ENCODE data around the gene ATP8A2.

ATP8A2 gene

DNA sequence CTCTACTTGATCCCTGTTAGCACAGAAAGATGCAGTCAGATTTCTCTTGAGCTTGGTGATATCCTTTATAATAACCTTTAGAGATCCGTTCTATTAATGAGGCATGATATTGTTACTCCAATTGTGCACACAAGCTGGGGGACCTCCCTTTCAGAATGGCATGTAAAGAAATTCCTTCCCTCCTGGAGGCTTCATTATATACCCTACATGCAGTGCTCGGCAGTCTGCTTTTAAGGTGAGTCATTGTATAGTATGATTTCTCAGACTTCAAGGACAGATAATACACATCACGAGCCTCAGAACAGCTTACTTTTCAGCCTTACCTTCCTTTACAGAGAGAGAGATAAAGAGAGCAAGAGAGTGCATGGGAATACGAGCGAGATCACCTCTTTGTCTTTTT lies 261.3 kb downstream of the ATP8A2 start:
- Mint-ChIP-seq H3K9me3 (no peaks in the 10 kb centered on the region), H3K27me3 (peaks cover 50% of the 10 kb centered on the region), H3K4me3 (no peak overlapping the region), H3K4me1 (no peaks in the 10 kb centered on the region), H3K36me3 (ENCODE audit: insufficient read depth) (no peaks in the 10 kb centered on the region), H3K27ac (ENCODE audit: low read depth) (no peak overlapping the region)
- no peak for ATAC-seq (replicated peaks; ENCODE audit: extremely low read depth, poor library complexity, severe bottlenecking)
- no peak for DNase-seq (ENCODE audit: low spot score in 2 of 2)

GRCh38 chr13:25645681-25646080 lies 273.9 kb downstream of the ATP8A2 start:
- no peaks in the 10 kb centered on the region for H3K36me3 Mint-ChIP-seq (ENCODE audit: insufficient read depth)

DNA sequence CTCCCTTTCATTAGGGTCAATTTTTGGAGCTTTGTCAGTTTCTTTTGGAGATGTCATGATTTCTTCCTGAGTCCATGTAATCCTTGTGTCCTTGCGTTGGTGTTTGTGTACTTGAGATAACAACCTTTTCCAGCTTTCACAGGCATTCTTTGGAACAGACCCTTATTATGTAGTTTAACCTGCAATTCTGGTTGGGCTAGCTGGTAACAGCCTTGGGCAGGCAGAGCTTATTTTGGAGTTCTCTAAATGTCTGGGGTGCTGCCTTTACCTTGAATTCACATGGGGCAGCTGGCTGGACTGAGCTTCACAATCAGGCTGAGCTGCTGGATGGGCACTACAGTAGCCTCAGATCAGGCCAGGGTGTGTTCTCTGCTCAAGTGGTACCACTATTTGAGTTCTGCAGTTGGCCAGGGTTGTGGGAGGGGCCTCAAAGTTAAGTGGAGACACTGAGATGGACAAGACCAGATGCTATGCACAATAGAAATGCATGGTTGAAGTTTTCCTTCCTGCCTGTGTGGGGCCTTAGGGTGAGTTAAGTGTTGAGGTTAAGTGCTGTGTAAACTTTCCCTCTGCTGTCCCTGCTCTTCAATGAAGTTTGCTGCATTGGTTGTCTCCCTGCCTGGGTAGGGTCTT lies 277.3 kb downstream of the ATP8A2 start:
- Mint-ChIP-seq H3K36me3 (ENCODE audit: insufficient read depth) (no peaks in the 10 kb centered on the region), H3K4me1 (no peaks in the 10 kb centered on the region), H3K9me3 (peaks cover 6% of the 10 kb centered on the region), H3K4me3 (no peak overlapping the region), H3K27me3 (peaks cover 10% of the 10 kb centered on the region), H3K27ac (ENCODE audit: low read depth) (no peak overlapping the region)
- DNase-seq (ENCODE audit: low spot score in 2 of 2), result no peak
- no peak for ATAC-seq (replicated peaks; ENCODE audit: extremely low read depth, poor library complexity, severe bottlenecking)

More at GRCh38 chr13:25645681-25646080, 273.9 kb downstream of the ATP8A2 start:
- DNase-seq (ENCODE audit: low spot score in 2 of 2) (no peak), ATAC-seq (replicated peaks; ENCODE audit: extremely low read depth, poor library complexity, severe bottlenecking) (no peak)
- Mint-ChIP-seq H3K4me3 (no peak overlapping the region), H3K27ac (ENCODE audit: low read depth) (no peak overlapping the region), H3K9me3 (peaks cover 6% of the 10 kb centered on the region), H3K4me1 (no peaks in the 10 kb centered on the region), H3K27me3 (no peaks in the 10 kb centered on the region)

DNA sequence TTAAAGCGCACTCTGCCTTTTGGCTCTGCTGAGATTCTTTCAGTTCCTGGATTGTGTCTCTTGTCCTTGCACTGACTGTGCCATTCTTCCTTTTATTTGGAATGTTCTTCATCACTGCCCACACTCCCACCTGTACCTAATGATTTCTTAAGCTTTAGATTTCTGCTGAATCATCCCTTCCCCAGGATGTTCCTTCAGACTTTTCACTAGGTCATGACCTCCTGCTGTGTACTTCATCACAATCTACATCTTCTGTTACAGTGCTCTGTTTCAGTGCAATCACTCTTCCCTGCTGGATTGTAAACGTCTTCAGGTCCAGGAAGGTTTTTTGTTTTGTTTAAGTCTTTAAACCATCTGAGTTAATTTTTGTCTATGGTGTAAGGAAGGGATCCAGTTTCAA lies 281.0 kb downstream of the ATP8A2 start:
- DNase-seq (ENCODE audit: low spot score in 2 of 2), result no peak
- Mint-ChIP-seq H3K36me3 (ENCODE audit: insufficient read depth) (no peaks in the 10 kb centered on the region), H3K4me3 (no peak overlapping the region), H3K4me1 (no peaks in the 10 kb centered on the region), H3K9me3 (peaks cover 6% of the 10 kb centered on the region), H3K27ac (ENCODE audit: low read depth) (no peak overlapping the region), H3K27me3 (peaks cover 11% of the 10 kb centered on the region)
- ATAC-seq (replicated peaks; ENCODE audit: extremely low read depth, poor library complexity, severe bottlenecking), result no peak

DNA sequence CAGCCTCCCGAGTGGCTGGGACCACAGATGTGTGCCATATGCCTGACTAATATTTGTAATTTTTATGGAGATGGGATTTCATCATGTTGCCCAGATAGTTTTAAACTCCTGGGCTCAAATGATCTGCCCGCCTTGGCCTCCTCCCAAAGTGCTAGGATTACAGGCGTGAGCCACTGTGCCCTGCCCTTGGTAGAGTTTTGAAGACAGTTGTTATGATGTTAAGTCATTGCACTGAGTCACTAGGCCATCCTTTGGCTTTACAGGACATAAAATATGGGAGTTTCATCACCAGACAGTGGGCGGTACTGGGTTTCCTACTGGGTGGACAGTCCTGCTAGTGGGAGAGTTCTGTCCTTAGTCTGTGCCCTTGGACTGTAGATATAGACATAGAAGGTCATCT lies 282.5 kb downstream of the ATP8A2 start:
- Mint-ChIP-seq H3K27ac (ENCODE audit: low read depth) (no peak overlapping the region), H3K4me3 (no peak overlapping the region), H3K9me3 (no peaks in the 10 kb centered on the region), H3K36me3 (ENCODE audit: insufficient read depth) (no peaks in the 10 kb centered on the region), H3K4me1 (no peaks in the 10 kb centered on the region), H3K27me3 (peaks cover 11% of the 10 kb centered on the region)
- DNase-seq (ENCODE audit: low spot score in 2 of 2) (no peak), ATAC-seq (replicated peaks; ENCODE audit: extremely low read depth, poor library complexity, severe bottlenecking) (no peak)

GRCh38 chr13:25657157-25657556 lies 285.4 kb downstream of the ATP8A2 start:
- Mint-ChIP-seq H3K4me1 (no peaks in the 10 kb centered on the region), H3K27ac (ENCODE audit: low read depth) (no peak overlapping the region), H3K9me3 (no peaks in the 10 kb centered on the region), H3K27me3 (peaks cover 11% of the 10 kb centered on the region), H3K36me3 (ENCODE audit: insufficient read depth) (no peaks in the 10 kb centered on the region), H3K4me3 (no peak overlapping the region)
- no peak for ATAC-seq (replicated peaks; ENCODE audit: extremely low read depth, poor library complexity, severe bottlenecking)
- no peak for DNase-seq (ENCODE audit: low spot score in 2 of 2)

DNA sequence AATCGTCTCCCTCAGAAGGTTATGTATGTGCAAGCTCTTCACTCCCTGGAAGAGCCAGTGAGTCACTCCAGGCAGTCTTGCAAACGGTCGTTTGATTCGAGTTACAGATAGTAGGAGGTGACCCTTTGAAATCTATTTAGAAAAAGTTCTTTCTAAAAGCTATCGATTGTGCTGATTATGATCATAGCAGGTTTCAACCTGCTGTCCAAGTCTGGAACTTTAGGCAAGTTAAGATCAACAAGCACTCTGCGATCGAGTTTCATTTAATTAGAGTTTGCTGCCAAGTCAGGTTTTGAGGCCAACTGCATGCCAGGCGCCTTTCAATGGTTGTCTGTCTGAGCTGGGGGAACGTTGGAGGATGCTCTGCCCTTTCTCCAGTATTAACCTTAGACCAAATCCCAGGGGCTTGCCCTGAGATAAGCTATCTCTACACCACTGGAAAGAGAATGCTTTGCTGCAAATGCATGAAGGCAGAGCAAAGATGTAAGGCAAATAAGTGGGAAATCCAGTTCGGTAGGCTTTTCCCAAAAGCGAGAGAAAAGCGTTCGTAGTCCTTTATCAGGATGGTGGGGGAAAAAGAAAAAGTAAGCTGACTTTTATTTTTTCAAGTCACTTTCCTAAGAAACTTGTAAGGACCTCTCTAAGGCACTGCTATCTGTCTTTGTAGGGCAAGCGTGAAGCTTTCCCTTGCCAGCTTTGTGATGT lies 287.5 kb downstream of the ATP8A2 start:
- Mint-ChIP-seq H3K27ac (ENCODE audit: low read depth) (no peak overlapping the region), H3K27me3 (peaks cover 18% of the 10 kb centered on the region), H3K36me3 (ENCODE audit: insufficient read depth) (no peaks in the 10 kb centered on the region), H3K4me1 (no peaks in the 10 kb centered on the region), H3K4me3 (no peak overlapping the region), H3K9me3 (no peaks in the 10 kb centered on the region)
- DNase-seq (ENCODE audit: low spot score in 2 of 2) (no peak), ATAC-seq (replicated peaks; ENCODE audit: extremely low read depth, poor library complexity, severe bottlenecking) (no peak)

DNA sequence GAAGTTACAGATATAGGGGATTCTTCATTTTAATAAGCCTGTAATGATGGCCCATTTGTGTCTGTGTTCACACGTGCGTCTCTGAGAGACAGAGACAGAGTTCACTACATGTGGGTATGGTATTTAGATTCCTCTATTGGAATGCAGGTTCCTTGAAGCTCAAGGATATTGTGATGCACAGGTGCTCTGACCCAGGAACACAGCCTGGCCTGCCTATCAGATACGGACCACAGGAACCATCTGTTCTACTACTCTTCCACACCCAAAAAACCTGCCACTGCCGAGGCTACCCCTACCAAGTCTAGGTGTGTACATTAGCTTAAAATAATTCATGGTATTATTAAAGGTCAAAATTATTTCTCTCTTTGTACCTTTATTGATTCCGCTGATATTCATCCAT lies 289.2 kb downstream of the ATP8A2 start:
- Mint-ChIP-seq H3K4me1 (no peaks in the 10 kb centered on the region), H3K27me3 (peaks cover 18% of the 10 kb centered on the region), H3K4me3 (no peak overlapping the region), H3K9me3 (no peaks in the 10 kb centered on the region), H3K27ac (ENCODE audit: low read depth) (no peak overlapping the region), H3K36me3 (ENCODE audit: insufficient read depth) (no peaks in the 10 kb centered on the region)
- DNase-seq (ENCODE audit: low spot score in 2 of 2), result no peak
- ATAC-seq (replicated peaks; ENCODE audit: extremely low read depth, poor library complexity, severe bottlenecking), result no peak

GRCh38 chr13:25662516-25662915 lies 290.7 kb downstream of the ATP8A2 start:
- no peaks in the 10 kb centered on the region for H3K36me3 Mint-ChIP-seq (ENCODE audit: insufficient read depth)

GRCh38 chr13:25668345-25668744 lies 296.6 kb downstream of the ATP8A2 start:
- Mint-ChIP-seq H3K27me3 (peaks cover 26% of the 10 kb centered on the region), H3K27ac (ENCODE audit: low read depth) (no peak overlapping the region), H3K9me3 (peaks cover 14% of the 10 kb centered on the region), H3K4me1 (no peaks in the 10 kb centered on the region), H3K36me3 (ENCODE audit: insufficient read depth) (no peaks in the 10 kb centered on the region), H3K4me3 (no peak overlapping the region)
- no peak for ATAC-seq (replicated peaks; ENCODE audit: extremely low read depth, poor library complexity, severe bottlenecking)
- DNase-seq (ENCODE audit: low spot score in 2 of 2), result no peak

More at GRCh38 chr13:25662516-25662915, 290.7 kb downstream of the ATP8A2 start:
- DNase-seq (ENCODE audit: low spot score in 2 of 2) (no peak), ATAC-seq (replicated peaks; ENCODE audit: extremely low read depth, poor library complexity, severe bottlenecking) (no peak)
- H3K27ac Mint-ChIP-seq (ENCODE audit: low read depth), result no peak overlapping the region
- H3K4me3 Mint-ChIP-seq, result no peak overlapping the region
- H3K27me3 Mint-ChIP-seq, result peaks cover 18% of the 10 kb centered on the region
- no peaks in the 10 kb centered on the region for H3K4me1 Mint-ChIP-seq
- no peaks in the 10 kb centered on the region for H3K9me3 Mint-ChIP-seq

- H3K9me3 Mint-ChIP-seq, result peaks cover 8% of the 10 kb centered on the region
- no peaks in the 10 kb centered on the region for H3K36me3 Mint-ChIP-seq (ENCODE audit: insufficient read depth)
- DNase-seq (ENCODE audit: low spot score in 2 of 2) (no peak), ATAC-seq (replicated peaks; ENCODE audit: extremely low read depth, poor library complexity, severe bottlenecking) (no peak)
- H3K4me3 Mint-ChIP-seq, result no peak overlapping the region
- H3K4me1 Mint-ChIP-seq, result no peaks in the 10 kb centered on the region
- H3K27me3 Mint-ChIP-seq, result peaks cover 31% of the 10 kb centered on the region
- no peak overlapping the region for H3K27ac Mint-ChIP-seq (ENCODE audit: low read depth)
Observed at GRCh38 chr13:25673711-25674110, 301.9 kb downstream of the ATP8A2 start.

- DNase-seq (ENCODE audit: low spot score in 2 of 2) (no peak), ATAC-seq (replicated peaks; ENCODE audit: extremely low read depth, poor library complexity, severe bottlenecking) (no peak)
- Mint-ChIP-seq H3K27ac (ENCODE audit: low read depth) (no peak overlapping the region), H3K36me3 (ENCODE audit: insufficient read depth) (no peaks in the 10 kb centered on the region), H3K9me3 (peaks cover 5% of the 10 kb centered on the region), H3K27me3 (peaks cover 31% of the 10 kb centered on the region), H3K4me3 (no peak overlapping the region), H3K4me1 (no peaks in the 10 kb centered on the region)
Observed at GRCh38 chr13:25674371-25674770, 302.6 kb downstream of the ATP8A2 start.

- peaks cover 31% of the 10 kb centered on the region for H3K27me3 Mint-ChIP-seq
- H3K4me1 Mint-ChIP-seq, result no peaks in the 10 kb centered on the region
- H3K4me3 Mint-ChIP-seq, result no peak overlapping the region
- H3K36me3 Mint-ChIP-seq (ENCODE audit: insufficient read depth), result no peaks in the 10 kb centered on the region
- no peak overlapping the region for H3K27ac Mint-ChIP-seq (ENCODE audit: low read depth)
- no peaks in the 10 kb centered on the region for H3K9me3 Mint-ChIP-seq
- DNase-seq (ENCODE audit: low spot score in 2 of 2) (no peak), ATAC-seq (replicated peaks; ENCODE audit: extremely low read depth, poor library complexity, severe bottlenecking) (no peak)
Observed at GRCh38 chr13:25675060-25675459, 303.3 kb downstream of the ATP8A2 start.

Measured in central memory CD8-positive, alpha-beta T cell (primary cell).